Neural cell (in vitro differentiated cells): ENCODE data around the gene TACC2. TPM values are rescaled to one million over a fixed set of nuclear protein-coding genes. Genes with fewer than 3 reads are reported as not detected.
"Not testable (repeated sequence)": the region's sequence is repeated elsewhere in the genome, so short reads cannot be mapped to it uniquely, and the experiment has no call there.

Source experiments
- H2AFZ ChIP-seq: fragments of 200-600, 300-800 bp; sonication (generic), shearing (Covaris generic); 2 replicates; pipeline ENCODE4 v1.6.0; 2014; ENCODE audit warnings: low read depth, mild to moderate bottlenecking, antibody characterized with exemption, low read length, moderate library complexity
- H3F3A ChIP-seq: fragments of 200-600 bp; shearing (Covaris generic); 2 replicates; pipeline ENCODE4 v1.6.1; 2016; ENCODE audit warnings: mild to moderate bottlenecking, moderate library complexity, mixed read lengths, antibody characterized with exemption, low read length; ENCODE audit not compliant: insufficient read depth, poor library complexity, severe bottlenecking
- H3K27ac ChIP-seq: fragments of 200-600, 300-800 bp; sonication (generic), shearing (Covaris generic); 2 replicates; pipeline ENCODE4 v1.5.1; 2014; ENCODE audit warnings: mild to moderate bottlenecking, low read length, moderate library complexity
- H3K27me3 ChIP-seq: fragments of 300-800, 200-600 bp; sonication (generic), shearing (Covaris generic); 2 replicates; pipeline ENCODE4 v1.6.0; 2014; ENCODE audit warnings: mild to moderate bottlenecking, low read depth, low read length, moderate library complexity; ENCODE audit not compliant: insufficient read depth
- H3K36me3 ChIP-seq: fragments of 300-800, 200-600 bp; sonication (generic), shearing (Covaris generic); 2 replicates; pipeline ENCODE4 v1.5.1; 2014; ENCODE audit warnings: mild to moderate bottlenecking, antibody characterized with exemption, low read length, moderate library complexity; ENCODE audit not compliant: insufficient read depth
- H3K4me2 ChIP-seq: fragments of 300-800, 200-600 bp; sonication (generic), shearing (Covaris generic); 2 replicates; pipeline ENCODE4 v1.6.0; 2014; ENCODE audit warnings: mild to moderate bottlenecking, low read length
- H3K4me3 ChIP-seq: fragments of 300-800, 200-600 bp; sonication (generic), shearing (Covaris generic); 2 replicates; pipeline ENCODE4 v1.5.1; 2014; ENCODE audit warnings: mild to moderate bottlenecking, low read length, moderate library complexity
- H3K79me2 ChIP-seq: fragments of 200-600 bp; shearing (Covaris generic); replicated peaks from 2 replicates; pipeline ENCODE4 v1.6.0; 2014; ENCODE audit warnings: mild to moderate bottlenecking, low read length, moderate library complexity; ENCODE audit not compliant: insufficient read depth
- H3K9ac ChIP-seq: fragments of 300-800, 200-600 bp; sonication (generic), shearing (Covaris generic); 2 replicates; pipeline ENCODE4 v1.6.1; 2016; ENCODE audit warnings: mild to moderate bottlenecking, low read length, mixed read lengths
- H3K9me2 ChIP-seq: fragments of 200-600 bp; shearing (Covaris generic); 2 replicates; pipeline ENCODE4 v1.6.1; 2016; ENCODE audit warnings: mild to moderate bottlenecking, low read length, mixed read lengths; ENCODE audit not compliant: insufficient read depth
- H3K9me3 ChIP-seq: fragments of 200-600, 300-800 bp; sonication (generic), shearing (Covaris generic); 2 replicates; pipeline ENCODE4 v1.6.1; 2016; ENCODE audit warnings: mild to moderate bottlenecking, mixed run types, low read length, moderate library complexity, mixed read lengths
- H4K20me1 ChIP-seq: fragments of 200-600 bp; shearing (Covaris generic); 2 replicates; pipeline ENCODE4 v1.6.1; 2016; ENCODE audit warnings: mild to moderate bottlenecking, mixed run types; ENCODE audit not compliant: insufficient read depth
- EP300 ChIP-seq: fragments of 450-650 bp; conservative IDR thresholded peaks from 2 replicates; pipeline ENCODE4 v1.6.1; 2014; ENCODE audit warnings: antibody characterized with exemption, mild to moderate bottlenecking, moderate library complexity; ENCODE audit not compliant: poor library complexity, severe bottlenecking
- EZH2 ChIP-seq: fragments of 200-600, 300-800 bp; shearing (Covaris generic), sonication (generic); IDR thresholded peaks from 2 replicates; pipeline ENCODE4 v1.6.1; 2014; ENCODE audit warnings: antibody characterized with exemption, low read length, borderline replicate concordance, mild to moderate bottlenecking; ENCODE audit not compliant: insufficient read depth, poor library complexity, severe bottlenecking
- MXI1 ChIP-seq: fragments of 450-650 bp; conservative IDR thresholded peaks from 2 replicates; pipeline ENCODE4 v1.6.1; 2014; ENCODE audit warnings: antibody characterized with exemption, mild to moderate bottlenecking; ENCODE audit not compliant: poor library complexity, severe bottlenecking
- POLR2AphosphoS5 ChIP-seq: IDR thresholded peaks from 2 replicates; pipeline ENCODE4 v1.6.1; 2012
- RAD21 ChIP-seq: fragments of 450-650 bp; conservative IDR thresholded peaks from 2 replicates; pipeline ENCODE4 v1.6.1; 2014; ENCODE audit warnings: antibody characterized with exemption, mild to moderate bottlenecking, moderate library complexity
- SMC3 ChIP-seq: fragments of 450-650 bp; conservative IDR thresholded peaks from 2 replicates; pipeline ENCODE4 v1.6.1; 2014; ENCODE audit warnings: antibody characterized with exemption, mild to moderate bottlenecking, moderate library complexity; ENCODE audit not compliant: poor library complexity
- TAF1 ChIP-seq: IDR thresholded peaks from 2 replicates; pipeline ENCODE4 v1.6.1; 2012; ENCODE audit warnings: low read depth
- polyA plus RNA-seq: library from polyadenylated mRNA; depleted of rRNA; stranded (reverse); fragments of >200 nt; gene quantifications from 2 replicates; pipeline ENCODE4 v1.2.3, GENCODE V29; 2014
- TF ChIP-seq, protein P1 (sequence below): fragments of 450-650 bp; IDR thresholded peaks from 2 replicates; pipeline ENCODE4 v1.5.1; 2014; ENCODE audit warnings: antibody characterized with exemption, mild to moderate bottlenecking, moderate library complexity; ENCODE audit not compliant: poor library complexity, severe bottlenecking
- TF ChIP-seq, protein P2 (sequence below): IDR thresholded peaks from 2 replicates; pipeline ENCODE4 v1.6.1; 2012; ENCODE audit warnings: borderline replicate concordance

Gene TACC2
- polyA plus RNA-seq, 1 donor from 2014 or later: 17.6 TPM

DNA sequence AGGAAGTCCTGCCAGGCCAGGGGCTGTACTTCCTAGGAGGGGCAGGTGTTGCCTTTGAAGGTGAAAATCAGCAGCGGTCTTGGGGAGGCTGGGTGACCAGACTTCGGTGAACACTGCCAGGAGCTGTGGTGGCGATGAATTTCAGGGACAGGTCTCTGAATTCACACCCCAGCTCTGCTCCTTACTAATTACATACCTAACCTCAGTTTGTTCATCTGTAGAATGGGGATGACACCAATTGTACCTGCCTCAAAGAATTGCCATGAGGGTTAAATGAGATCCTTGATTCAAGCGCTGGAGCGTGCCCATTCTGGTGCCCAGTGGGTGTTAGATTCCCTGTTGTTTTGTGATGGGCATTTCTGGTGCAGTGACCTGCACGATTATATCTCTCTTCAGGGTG is 102.8 kb downstream of the TACC2 start:
- Histone ChIP-seq H3K79me2 (no peaks in the 10 kb centered on the region), H3K4me3 (no peak overlapping the region)

DNA sequence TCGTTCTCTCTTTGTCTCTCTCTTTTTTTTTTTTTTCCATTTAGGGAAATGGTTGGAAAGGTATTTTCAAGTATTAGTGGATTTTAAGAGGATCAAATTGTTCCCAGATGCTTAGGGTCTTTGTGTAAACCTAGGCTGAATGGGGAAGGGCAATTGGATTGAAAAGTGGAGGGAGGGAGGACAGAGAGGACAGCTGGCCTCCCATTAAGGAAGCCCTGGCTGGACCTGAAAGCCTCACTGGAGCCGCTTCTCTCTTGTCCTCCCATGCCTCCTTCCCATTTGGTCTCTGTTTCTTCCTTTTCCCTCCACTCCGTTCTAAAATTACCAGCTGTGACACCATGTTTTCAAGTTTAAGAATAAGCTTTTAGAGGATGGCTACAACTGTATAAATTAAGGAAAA is 104.1 kb downstream of the TACC2 start:
- no peak overlapping the region for H3K9ac ChIP-seq
- H4K20me1 ChIP-seq: no peaks in the 10 kb centered on the region
- H3K27ac ChIP-seq: no peak overlapping the region
- no peaks in the 10 kb centered on the region for H3K27me3 ChIP-seq
- no peak overlapping the region for H2AFZ ChIP-seq
- no peak overlapping the region for H3K4me2 ChIP-seq
- no peak overlapping the region for H3K4me3 ChIP-seq
- H3K9me3 ChIP-seq: no peaks in the 10 kb centered on the region
- no peaks in the 10 kb centered on the region for H3F3A ChIP-seq
- no peaks in the 10 kb centered on the region for H3K9me2 ChIP-seq
- no peaks in the 10 kb centered on the region for H3K36me3 ChIP-seq
- H3K79me2 ChIP-seq: no peaks in the 10 kb centered on the region
- TF ChIP-seq POLR2AphosphoS5 (no peak), SMC3 (no peak), MXI1 (no peak), RAD21 (no peak), EZH2 (no peak)
- TF ChIP-seq, protein P1, sequence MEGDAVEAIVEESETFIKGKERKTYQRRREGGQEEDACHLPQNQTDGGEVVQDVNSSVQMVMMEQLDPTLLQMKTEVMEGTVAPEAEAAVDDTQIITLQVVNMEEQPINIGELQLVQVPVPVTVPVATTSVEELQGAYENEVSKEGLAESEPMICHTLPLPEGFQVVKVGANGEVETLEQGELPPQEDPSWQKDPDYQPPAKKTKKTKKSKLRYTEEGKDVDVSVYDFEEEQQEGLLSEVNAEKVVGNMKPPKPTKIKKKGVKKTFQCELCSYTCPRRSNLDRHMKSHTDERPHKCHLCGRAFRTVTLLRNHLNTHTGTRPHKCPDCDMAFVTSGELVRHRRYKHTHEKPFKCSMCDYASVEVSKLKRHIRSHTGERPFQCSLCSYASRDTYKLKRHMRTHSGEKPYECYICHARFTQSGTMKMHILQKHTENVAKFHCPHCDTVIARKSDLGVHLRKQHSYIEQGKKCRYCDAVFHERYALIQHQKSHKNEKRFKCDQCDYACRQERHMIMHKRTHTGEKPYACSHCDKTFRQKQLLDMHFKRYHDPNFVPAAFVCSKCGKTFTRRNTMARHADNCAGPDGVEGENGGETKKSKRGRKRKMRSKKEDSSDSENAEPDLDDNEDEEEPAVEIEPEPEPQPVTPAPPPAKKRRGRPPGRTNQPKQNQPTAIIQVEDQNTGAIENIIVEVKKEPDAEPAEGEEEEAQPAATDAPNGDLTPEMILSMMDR: no peak
- TF ChIP-seq, protein P2, sequence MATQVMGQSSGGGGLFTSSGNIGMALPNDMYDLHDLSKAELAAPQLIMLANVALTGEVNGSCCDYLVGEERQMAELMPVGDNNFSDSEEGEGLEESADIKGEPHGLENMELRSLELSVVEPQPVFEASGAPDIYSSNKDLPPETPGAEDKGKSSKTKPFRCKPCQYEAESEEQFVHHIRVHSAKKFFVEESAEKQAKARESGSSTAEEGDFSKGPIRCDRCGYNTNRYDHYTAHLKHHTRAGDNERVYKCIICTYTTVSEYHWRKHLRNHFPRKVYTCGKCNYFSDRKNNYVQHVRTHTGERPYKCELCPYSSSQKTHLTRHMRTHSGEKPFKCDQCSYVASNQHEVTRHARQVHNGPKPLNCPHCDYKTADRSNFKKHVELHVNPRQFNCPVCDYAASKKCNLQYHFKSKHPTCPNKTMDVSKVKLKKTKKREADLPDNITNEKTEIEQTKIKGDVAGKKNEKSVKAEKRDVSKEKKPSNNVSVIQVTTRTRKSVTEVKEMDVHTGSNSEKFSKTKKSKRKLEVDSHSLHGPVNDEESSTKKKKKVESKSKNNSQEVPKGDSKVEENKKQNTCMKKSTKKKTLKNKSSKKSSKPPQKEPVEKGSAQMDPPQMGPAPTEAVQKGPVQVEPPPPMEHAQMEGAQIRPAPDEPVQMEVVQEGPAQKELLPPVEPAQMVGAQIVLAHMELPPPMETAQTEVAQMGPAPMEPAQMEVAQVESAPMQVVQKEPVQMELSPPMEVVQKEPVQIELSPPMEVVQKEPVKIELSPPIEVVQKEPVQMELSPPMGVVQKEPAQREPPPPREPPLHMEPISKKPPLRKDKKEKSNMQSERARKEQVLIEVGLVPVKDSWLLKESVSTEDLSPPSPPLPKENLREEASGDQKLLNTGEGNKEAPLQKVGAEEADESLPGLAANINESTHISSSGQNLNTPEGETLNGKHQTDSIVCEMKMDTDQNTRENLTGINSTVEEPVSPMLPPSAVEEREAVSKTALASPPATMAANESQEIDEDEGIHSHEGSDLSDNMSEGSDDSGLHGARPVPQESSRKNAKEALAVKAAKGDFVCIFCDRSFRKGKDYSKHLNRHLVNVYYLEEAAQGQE: no peak

More for the DNA sequence above, 102.8 kb downstream of the TACC2 start:
- H3K4me2 ChIP-seq: no peak overlapping the region
- H4K20me1 ChIP-seq: no peaks in the 10 kb centered on the region
- no peaks in the 10 kb centered on the region for H3F3A ChIP-seq
- H3K27ac ChIP-seq: no peak overlapping the region
- TF ChIP-seq MXI1 (no peak), TAF1 (no peak), RAD21 (no peak), EP300 (no peak), EZH2 (no peak), SMC3 (no peak), POLR2AphosphoS5 (no peak)
- TF ChIP-seq, protein P1: no peak
- TF ChIP-seq, protein P2: no peak
- no peaks in the 10 kb centered on the region for H3K9me3 ChIP-seq
- no peak overlapping the region for H2AFZ ChIP-seq
- H3K9me2 ChIP-seq: no peaks in the 10 kb centered on the region
- H3K36me3 ChIP-seq: no peaks in the 10 kb centered on the region
- no peaks in the 10 kb centered on the region for H3K27me3 ChIP-seq
- H3K9ac ChIP-seq: no peak overlapping the region

DNA sequence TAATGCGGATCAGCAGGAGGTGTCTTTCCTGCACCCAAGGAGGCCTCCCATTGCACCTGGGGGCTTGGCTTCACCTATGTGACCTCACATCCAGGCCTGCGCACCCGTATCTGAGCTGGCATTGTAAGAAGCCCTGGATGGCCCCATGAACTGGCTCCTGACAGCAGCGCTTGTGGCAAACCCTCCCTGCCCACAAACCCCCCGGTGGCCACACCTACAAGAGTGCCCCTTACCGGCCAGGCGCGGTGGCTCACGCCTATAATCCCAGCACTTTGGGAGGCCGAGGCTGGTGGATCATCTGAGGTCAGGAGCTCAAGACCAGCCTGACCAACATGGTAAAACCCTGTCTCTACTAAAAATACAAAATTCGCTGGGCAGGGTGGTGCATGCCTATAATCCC is 107.2 kb downstream of the TACC2 start:
- H3K27me3 ChIP-seq, H3K9me3 ChIP-seq, H3F3A ChIP-seq, H3K4me2 ChIP-seq, H3K79me2 ChIP-seq, H3K9ac ChIP-seq, H2AFZ ChIP-seq, H4K20me1 ChIP-seq, H3K36me3 ChIP-seq, H3K27ac ChIP-seq, H3K9me2 ChIP-seq, H3K4me3 ChIP-seq: not testable (repeated sequence)
